CD4-positive, alpha-beta T cell treated with Interleukin-15 for 4 hours (primary cell): ENCODE measurements around the gene INIP.
A peak's percentile ranks its signal among the peaks of the same experiment; 100 is the strongest.

Experiments used
- DNase-seq: peaks from one replicate; pipeline ENCODE4 v3.0.0-alpha.2; 2020; ENCODE audit warnings: low spot score

INIP gene, protein sequence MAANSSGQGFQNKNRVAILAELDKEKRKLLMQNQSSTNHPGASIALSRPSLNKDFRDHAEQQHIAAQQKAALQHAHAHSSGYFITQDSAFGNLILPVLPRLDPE

DNA sequence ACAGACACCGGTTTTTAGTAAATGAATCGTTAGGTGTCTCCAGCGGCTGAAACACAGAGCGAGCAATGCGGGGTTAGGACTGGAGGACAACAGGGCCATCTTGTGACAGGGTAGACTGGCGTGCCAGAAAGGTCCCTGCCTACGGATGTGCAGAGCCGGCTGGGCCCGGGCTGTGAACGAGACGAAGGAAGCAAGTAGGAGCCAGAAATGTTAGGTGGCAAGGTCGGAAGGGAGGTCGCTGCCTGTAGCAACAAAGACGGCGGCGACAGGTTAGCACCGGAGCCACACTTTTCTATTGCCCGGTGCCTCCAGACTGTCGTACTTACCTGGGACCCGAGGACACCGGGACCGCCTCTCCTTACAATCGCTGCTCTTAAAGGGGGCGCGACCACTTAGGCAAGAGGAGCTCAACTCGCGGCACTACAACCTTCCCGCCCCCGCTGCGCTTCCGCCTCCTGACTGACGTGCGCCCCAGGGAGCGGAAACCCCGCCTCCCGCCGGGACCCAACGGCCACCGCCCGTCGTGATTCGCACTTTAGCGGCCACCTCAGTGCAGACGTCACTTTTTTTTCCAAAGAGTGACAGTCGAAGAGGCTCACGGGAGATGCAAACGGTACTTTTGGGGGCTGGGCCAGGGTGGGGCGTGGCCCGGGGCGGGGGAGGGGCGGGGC lies at the start of gene INIP:
Gene INIP (minus strand): TSS at position 457 of the 671 bp plus-strand sequence. CDS start 1,632 bp downstream, outside the sequence.
- peak; percentile 96 for DNase-seq

GRCh38 chr9:112765281-112765680 lies 47.4 kb upstream of the INIP start:
- DNase-seq, result no peak

GRCh38 chr9:112764837-112765236 lies 46.9 kb upstream of the INIP start:
- DNase-seq, result no peak

DNA sequence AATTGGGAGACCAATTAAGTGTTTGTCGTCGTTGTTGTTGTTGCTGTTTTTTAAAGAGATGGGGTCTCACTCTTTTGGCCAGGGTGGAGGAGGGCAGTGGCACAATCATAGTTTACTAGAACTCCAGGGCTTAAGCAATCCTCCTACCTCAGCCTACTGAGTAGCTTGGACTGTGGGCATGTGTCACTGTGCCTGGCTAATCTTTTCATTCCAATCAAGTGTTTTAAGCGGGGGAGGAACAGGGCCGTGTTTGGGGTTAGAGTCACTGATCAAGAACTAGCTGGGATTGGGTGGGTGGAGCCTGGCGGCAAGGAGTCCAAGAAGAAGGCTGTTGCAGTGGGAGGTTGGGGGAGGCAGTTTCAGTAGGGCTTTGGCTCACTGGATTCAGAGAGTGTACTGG lies 46.4 kb upstream of the INIP start:
- no peak for DNase-seq

- DNase-seq, result no peak
Measured at GRCh38 chr9:112762726-112763518, 45.0 kb upstream of the INIP start.

DNA sequence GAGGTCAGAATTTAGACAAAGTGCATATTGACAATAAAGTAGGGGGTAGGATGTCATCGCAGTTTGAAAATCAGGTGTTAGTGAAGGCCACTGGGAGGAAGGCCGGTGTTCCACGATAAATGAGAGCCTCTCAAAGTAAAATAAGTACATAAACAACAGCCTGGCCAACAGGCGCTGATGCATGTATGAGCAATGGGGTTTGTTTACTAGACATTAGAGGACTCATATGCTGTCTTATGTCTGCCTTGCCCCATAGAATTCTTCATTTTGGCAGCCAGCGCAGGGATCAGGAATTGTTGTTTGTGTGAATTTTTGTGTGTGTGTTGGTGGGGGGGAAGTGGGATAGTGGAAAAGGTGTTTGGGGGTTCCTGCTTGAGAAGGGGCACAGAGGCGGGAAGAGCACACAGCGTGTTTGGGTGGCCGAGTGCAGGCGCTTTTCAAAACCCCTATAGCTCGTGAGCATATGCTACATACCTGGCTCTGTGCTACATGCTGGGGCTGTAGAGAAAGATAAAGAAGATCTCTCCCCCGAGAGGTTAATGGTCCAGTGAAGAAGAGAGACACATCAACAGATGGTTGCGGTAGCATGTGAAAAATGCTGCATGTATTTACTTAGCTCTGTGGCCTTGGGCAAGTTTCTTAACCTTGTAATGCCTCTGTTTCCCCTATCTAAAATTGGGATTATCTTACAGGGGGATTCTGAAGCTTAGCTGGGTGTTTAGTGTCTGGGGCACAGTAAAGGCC lies 44.2 kb upstream of the INIP start:
- no peak for DNase-seq

DNA sequence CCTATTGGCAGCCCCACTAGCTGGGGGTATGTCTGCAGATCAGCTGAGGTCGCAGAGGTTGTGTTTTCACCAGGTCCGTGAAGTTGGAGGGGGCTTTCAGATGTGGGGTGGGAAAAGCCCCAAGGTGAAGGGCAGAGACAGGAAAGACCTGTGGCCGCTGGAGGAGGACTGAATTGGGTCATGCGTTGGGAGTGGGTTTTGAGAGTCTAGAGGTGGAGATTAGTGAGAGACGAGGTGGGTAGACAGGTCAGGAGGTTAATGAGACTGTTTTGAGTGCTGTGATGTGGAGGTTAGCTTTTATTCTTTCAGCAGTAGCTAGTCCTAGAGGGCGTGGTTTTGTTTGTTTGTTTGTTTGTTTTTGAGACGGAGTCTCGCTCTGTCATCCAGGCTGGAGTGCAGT lies 42.9 kb upstream of the INIP start:
- DNase-seq, result no peak

GRCh38 chr9:112757940-112758339 lies 40.0 kb upstream of the INIP start:
- no peak for DNase-seq

DNA sequence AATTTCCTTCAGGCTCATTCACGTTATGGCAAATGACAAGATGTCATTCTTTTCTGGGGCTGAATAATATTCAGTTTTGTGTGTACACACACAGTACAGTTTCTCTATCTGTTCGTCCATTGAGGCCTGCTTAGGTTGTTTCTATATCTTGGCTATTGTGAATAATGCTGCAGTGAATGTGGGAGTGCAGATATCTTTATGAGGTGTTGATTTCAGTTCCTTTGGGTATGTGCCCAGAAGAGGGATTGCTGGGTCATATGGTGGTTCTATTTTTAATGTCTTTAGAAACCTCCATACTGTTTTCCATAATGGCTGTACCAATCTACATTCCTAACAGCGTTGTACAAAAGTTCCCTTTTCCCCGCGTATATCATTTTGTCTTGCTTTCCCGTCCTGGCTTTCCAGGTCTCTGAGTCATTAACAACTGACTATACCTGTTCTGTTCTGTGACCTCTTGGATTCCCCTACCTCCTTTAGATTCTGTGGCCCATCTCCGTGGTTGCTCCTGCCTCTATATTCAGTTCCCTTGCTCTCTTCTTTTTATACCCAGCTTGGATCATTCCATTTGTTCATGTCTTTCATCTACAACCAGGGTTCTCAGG lies 39.5 kb upstream of the INIP start:
- DNase-seq, result no peak

GRCh38 chr9:112755675-112756074 lies 37.8 kb upstream of the INIP start:
- DNase-seq, result no peak

DNA sequence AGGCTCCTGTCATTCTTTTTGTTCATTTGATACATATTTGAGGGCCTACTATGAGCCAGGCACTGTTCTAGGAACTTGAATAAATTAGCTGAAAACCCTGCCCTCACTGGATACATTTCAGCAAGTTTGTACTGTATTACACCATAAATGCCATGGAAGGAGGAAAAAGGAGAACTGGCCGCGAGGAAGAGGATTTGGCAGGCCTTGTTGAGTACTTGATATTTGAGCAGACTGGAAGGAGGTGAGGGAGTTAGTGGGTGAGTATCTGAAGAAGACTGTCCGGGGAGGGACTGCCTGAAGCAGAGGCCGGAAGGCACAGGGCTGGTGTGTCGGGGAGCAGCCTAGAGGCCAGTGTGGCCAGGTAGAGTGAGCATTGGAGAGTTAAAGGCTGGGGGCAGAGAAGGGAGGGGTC lies 37.1 kb upstream of the INIP start:
- DNase-seq, result no peak

GRCh38 chr9:112754578-112754977 lies 36.7 kb upstream of the INIP start:
- peak; percentile 64 for DNase-seq

DNA sequence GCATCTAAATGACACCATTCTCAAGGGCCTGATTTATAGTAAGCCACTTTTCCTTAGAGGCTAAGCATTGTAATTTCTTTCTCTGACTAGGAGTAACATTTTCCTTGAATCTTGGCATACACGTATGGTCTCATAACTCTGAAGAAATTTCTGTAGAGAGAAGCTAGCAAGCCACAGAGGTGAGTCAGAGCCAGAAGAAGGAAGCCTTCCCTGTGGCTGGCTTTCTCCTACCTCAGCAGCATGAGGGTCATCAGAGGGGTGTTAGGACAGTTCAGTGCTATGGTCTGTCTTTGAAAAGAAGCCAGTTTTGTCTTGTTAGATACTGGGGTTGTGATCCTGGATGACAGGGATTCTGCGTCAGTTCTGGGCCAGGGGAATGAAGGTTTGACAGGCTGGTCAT lies 35.8 kb upstream of the INIP start:
- DNase-seq, result no peak

GRCh38 chr9:112752334-112753125 lies 34.6 kb upstream of the INIP start:
- DNase-seq, result no peak

DNA sequence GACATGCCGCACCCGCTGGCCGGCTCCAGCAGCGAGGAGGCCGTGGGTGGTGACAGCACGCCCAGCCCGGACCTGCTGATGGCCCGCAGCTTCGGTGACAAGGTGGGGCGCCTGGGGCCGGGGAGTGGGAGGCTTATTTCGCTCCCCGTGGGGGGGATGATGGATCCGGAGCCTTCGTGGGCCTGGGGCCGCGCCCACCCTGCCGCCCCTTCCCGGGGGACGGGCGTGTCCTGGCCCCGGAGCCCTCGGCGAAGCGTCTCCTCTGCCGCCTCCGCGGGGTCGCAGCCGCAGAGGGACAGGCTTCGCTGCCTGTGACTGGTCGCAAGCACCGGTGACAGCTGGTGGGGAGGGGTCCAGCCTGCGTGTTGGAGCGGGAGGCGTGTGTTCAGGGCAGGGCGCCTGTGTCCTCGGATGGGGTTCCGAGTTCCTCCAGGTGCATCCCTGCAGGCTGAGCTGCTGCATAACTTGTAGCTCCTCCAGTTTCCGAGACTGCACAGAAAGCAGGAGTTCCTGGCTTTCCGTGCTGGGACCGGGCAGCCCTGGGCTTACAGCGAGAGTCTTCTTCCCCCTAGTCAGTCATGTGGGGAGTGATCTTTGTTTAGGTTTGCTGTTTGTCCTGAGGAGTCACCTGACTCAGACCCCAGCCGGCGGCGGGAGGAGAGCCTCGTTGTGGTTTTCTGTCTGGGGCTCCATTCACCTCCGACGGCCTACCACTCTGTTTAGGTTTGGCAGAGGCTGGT lies 33.3 kb upstream of the INIP start:
- peak; percentile 42 for DNase-seq

DNA sequence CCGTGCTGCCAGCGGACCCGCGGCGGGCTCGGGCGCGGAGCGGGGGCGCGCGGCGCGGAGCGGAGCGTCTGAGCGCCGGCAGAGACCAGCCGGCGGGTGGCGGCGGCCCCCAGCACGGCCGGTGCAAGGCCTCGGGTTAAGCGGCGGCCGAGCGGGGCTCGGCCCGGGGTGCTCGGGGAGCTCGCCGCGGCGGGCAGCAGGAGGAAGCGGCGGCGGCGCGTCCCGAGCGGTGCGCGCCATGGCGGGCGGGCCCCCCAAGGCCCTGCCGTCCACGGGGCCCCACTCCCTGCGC lies 32.8 kb upstream of the INIP start:
- DNase-seq, result no peak

GRCh38 chr9:112750016-112750763 lies 32.3 kb upstream of the INIP start, which contains the start of gene SNX30:
TSS of gene SNX30 (plus strand) at chr9:112750760. CDS start at chr9:112751002, 242 bp downstream.
- peak; percentile 80 for DNase-seq

- DNase-seq, result no peak
Measured at GRCh38 chr9:112747094-112747493, 29.2 kb upstream of the INIP start.

DNA sequence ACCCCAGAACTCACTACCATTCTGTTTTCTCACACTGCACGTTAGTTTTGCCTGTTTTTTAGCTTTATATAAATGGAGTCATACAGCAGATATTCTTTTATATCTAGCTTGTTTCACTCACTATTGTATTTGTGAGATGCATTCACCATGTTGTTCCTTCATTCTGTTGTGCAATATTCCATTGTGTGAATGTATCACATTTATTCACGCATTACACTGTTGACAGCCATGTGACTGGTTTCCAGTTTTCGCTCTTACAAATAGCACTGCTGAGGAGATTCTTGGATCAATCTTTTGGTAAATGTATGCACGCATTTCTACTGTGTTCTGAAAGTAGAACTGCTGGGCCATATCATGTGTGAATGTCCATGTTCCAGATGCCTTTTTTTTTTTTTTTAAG lies 26.3 kb upstream of the INIP start:
- DNase-seq, result no peak

DNA sequence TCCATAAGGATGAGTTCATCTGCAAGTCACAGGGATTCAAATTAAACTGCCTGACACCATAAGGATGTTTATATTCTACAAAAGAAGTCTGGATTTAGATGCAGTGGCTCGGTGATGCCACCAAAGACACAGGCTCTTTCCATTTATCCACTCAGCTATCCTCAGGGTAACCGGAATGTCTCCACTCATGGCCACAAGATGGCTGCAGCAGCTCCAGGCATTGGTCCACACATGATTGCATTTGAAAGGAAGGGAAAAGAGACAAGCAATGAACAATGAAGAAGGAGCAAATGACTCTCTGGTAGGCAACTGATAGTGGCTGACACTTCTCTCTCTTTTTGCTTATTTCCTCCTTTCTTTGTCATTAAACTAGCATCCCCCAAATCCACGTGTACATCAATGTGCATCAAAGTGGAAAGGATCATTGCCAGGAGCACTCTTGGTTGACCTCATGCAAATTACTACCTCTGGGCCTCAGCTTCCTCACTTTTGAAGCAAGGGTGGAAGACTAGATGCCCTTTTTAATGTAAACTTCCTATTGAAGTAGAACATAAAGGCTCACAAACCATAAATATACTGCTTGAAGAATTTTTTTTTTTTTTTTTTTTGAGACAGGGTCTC lies 25.4 kb upstream of the INIP start:
- no peak for DNase-seq
